GM18861 (cell line): ENCODE data around the gene CFAP92.
A peak's percentile ranks its signal among the peaks of the same experiment; 100 is the strongest.
"Not testable (repeated sequence)": the region's sequence is repeated elsewhere in the genome, so short reads cannot be mapped to it uniquely, and the experiment has no call there.

Experiments
- ATAC-seq: cut with Tn5 transposase; IDR thresholded peaks from one replicate; pipeline ENCODE4 v1.9.1; 2021; ENCODE audit not compliant: unreplicated experiment

CFAP92 gene

DNA sequence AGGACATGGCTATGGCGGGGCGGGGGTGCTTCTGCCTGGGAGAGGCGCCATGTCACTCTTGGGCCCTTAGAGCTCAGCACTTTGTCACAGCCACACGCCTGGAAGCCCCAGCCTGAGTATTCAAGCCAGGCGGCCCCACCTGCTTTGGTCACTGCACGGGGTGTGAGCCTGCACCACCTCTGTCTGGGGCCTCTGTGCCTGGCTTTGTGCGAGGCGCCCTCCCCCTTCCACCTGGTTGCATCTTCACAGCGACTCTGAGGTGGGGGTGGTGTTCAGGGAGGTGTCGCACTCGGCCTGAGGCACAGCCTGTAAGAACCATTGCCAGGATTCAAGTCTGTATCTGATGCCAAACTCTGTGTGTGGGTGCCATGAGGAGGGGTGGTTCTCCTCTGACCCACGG lies 90.4 kb downstream of the CFAP92 start:
- no peak for ATAC-seq

DNA sequence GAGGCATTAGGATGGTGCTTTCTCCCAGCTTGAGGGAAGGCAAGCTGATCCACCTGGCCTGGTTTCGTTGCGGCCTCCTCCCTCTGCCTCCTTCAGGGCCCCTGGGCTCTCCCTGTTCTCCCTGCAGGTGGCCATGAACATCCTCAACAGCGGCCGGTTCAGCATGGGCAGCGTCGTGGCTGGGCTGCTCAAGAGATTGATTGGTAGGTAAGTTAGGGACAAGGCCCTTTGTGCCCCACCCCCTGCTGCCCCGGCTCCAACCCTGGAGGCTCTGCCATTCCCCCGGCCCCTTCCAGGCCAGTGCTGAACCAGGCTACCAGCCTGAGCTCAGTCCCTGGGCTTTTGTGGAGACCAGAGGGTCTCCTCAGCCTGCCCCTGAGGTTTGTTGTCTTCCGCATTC lies 91.5 kb downstream of the CFAP92 start:
- no peak for ATAC-seq

DNA sequence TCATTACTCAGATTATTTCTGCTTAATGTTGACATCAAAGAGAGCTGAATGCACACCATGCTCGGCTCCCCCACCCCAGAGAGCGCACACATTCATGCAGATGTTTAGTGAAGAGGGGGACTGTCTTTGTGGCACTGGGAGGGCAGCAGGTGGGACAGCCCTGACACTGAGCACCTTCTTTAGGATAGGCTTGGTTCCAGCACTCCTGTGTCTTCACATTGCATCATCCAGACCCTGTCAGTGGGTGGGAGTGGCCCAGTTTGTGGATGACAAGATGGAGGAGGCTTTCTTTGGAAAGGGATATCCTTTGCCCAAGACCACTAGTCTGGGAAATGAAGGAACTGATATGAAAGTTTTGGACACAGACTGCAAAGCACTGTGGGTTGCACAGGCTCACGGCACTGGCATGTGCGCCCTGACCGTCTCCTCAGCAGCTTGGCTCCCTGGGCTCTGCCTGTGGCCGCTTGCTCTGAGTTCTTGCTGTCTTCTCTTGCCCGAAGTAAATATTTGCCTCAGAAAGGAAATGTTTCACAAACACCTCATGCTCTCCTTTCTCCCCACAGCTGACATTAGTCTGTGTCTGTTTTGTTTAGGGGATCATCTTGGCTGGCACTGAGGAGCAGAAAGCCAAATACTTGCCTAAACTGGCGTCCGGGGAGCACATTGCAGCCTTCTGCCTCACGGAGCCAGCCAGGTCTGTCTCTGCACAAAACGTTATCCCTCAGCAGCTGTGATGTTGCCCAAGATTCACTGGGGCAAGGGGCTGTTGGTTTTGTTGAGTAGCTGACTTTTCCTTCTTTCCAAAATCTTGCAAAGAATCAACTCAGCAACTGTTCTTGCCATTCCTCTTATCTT lies 97.8 kb downstream of the CFAP92 start:
- no peak for ATAC-seq

DNA sequence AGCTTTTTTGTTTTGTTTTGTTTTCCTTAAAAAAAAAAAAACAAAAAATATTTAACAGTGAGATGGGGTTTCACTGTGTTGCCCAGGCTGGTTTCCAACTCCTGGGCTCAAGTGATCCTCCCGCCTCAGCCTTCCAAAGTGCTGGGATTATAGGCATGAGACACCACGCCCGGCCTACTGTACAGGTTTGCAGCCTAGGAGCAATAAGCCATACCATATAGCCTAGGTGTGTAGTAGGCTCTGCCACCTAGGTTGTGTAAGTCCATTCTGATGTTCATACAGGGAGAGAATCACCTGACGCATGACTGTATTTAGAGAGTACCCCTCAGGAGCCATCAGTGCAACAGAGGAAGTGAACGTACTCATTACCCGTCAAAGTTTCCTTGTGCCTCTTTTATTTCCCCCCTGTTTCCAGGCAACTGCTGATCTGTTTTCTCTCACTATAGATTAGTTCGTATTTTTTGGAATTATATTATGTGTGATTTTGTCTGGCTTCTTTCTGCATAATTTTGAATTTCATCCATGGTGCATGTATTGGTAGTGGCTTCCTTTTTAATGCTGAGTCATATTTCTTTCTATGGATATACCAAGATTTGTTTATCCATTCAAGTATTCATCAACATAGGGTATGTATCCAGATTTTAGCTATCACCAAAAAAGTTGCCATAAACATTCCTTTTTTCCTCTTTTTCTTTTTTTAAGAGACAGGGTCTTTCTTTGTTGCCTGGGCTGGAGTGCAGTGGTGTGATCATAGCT lies 104.6 kb downstream of the CFAP92 start:
- ATAC-seq: no peak

DNA sequence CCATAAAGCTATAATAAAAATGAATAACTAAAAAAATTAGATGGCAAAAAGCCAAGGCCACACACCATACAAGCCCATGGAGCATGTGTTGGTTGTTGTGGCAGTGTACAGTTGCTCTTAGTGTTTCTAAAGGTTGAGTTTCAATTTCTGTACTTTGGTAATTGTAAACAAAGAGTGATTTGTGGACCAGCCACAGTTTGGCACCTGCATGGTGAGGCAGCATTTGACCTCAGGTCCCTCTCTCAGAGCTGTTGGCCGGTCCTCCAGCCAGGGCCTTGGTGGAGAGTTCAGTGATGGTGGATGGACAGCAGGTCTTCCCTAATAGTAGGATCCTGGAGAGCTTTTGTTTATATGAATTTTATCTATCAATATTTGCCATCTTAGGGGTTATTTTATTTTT lies 108.9 kb downstream of the CFAP92 start:
- ATAC-seq: no peak

DNA sequence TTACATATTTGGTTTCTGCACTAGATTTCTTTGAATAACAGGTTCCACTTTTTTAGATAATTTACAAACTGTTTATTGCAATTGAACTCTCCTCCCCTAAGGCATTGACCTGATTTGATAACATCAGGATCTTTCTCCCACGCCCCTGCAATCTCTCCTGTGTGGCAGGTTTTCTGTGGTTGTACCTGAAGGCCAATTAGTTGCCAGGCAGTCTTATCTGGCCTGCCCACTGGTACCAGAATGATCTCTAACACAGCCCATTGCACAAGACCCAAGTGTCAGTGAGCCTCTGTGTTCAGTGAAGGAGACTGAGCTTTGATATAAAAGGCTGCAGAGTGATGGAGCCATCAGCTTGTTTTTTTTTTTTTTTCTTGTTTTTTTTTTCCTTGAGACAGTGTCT lies 111.2 kb downstream of the CFAP92 start:
- ATAC-seq: no peak

DNA sequence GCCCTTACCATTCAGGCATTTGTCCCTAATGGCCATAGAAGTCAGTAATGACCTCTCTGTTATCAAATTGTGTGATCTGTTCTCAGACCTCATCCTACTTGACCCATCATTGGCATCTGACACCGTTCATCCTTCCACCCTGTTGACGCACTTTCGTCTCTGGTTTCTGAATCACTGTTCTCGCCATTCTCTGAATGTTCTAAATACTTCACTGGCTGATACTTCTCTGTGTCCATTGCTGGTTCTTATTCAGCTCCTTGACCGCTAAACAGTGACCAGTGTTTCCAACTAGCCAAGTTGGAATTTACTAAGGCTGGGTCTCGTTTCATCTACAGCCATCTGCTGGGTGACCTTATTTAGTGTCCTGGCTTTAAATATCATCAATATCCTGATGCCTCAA lies 112.3 kb downstream of the CFAP92 start:
- no peak for ATAC-seq

DNA sequence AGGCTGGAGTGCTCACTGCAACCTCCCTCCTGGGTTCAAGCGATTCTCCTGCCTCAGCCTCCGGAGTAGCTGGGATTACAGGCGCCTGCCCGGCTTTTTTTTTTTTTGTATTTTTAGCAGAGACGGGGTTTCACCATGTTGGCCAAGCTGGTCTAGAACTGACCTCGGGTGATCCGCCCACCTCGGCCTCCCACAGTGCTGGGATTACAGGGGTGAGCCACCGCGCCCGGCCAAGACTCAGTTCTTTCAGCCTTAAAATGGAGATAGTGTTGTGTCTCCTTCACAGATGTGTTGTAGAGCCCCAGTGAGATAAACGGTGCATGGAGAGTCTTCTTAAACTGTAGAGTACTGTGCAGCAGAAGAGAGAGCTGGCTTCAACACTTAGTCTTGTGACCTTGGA lies 113.4 kb downstream of the CFAP92 start:
- not testable (repeated sequence) for ATAC-seq

DNA sequence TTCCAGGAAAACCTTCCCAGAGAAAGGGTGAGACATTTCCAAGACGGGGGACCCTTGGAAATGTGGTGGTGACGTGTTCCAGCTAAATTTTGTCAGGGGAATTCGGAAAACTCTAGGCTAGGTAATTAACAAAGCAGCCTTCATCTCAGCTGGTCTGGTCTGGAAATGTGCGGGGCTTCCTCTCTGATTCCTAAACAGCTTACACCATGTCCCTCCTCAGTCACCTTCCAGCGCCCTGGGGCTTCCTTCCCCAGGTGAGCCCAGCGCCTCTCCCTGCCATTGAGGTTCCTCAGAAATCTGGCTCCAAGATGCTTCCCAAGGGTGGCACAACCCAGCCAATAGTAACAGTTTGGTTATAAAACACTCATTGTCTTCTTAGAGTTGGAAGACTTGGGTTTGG lies 113.9 kb downstream of the CFAP92 start:
- ATAC-seq: no peak

DNA sequence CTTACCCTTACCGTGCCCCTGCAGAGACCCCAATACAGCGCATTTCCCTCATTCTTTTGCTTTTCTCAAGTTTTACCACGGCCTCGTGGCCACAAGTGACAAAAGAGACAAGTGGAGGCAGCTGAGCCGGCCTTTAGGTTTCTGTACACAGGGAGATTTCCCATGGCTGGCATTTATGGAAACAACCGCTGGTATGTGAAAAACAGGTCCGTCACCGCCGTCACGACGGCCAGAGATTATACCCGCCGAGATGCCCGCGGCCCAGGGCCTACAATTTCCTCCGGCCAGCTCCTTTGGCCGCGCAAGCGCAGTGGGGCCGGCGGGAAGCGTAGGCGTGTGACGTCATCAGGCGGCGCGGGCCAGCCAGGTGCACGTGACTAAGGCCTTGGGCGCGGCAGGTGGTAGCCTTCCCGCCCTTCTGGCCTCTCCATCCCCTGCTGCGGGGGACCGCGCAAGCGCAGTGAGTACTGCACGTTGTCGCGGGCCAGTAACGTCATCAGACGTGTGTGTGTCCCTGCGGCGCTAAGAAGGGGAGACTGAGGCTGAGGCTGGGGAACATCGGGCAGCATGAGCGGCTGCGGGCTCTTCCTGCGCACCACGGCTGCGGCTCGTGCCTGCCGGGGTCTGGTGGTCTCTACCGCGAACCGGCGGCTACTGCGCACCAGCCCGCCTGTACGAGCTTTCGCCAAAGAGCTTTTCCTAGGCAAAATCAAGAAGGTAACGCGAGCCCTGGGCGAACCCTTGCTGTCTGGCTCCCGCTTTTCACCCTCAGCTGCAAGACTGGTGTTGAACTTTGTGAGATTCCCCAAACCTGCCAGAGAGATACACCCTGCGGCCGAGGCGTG lies 114.5 kb downstream of the CFAP92 start, which contains the start of gene ACAD9:
Gene ACAD9 (plus strand): TSS at position 496 of the 845 bp plus-strand sequence. CDS start 72 bp downstream, at position 568.
- peak; percentile 85 for ATAC-seq

DNA sequence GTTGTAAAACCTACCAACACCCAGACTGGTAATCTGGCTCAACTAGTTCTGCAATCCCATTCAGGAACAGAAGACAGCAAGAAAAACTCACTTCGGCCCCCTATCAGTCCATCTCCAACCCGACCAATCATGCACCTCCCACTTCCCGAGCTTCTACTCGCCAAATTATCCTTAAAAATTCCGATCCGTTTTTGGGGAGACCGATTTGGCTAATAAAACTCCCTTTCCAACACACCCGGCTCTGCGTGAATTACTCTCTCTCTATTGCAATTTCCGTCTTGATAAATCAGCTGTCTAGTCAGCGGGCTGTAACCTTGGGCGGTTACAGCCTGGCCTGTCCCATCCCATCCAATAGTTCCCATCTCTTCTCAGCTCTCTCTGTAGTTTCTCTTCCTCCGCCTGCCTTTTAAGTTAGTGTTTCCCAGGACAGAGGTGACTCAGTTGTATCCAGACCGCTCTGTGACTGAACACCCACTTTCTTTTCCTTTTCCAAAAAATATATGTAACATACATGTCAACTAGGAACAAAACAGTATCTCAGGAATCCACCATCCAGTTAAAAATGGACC lies 115.2 kb downstream of the CFAP92 start:
- peak; percentile 2 for ATAC-seq

DNA sequence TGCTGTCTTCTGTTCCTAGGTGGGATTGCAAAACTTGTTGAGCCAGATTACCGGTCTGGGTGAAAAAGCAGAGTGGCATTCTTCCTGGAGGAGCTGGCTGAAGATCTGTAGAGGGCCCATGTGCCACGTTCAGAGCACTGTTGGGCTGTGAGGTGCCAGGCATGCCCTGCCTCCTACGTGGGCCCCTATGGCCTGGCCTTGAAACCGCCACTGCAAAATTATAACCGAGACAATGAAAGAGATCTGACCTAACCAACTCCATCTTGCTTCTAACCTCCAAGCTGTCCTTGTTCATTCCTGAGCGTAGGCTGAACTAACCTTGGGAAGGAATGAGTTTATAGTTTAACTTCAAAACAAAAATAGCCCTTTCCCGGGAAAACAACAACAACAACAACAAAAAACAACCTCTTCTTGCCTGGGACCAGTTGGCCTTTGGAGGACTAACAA lies 115.8 kb downstream of the CFAP92 start:
- no peak for ATAC-seq

DNA sequence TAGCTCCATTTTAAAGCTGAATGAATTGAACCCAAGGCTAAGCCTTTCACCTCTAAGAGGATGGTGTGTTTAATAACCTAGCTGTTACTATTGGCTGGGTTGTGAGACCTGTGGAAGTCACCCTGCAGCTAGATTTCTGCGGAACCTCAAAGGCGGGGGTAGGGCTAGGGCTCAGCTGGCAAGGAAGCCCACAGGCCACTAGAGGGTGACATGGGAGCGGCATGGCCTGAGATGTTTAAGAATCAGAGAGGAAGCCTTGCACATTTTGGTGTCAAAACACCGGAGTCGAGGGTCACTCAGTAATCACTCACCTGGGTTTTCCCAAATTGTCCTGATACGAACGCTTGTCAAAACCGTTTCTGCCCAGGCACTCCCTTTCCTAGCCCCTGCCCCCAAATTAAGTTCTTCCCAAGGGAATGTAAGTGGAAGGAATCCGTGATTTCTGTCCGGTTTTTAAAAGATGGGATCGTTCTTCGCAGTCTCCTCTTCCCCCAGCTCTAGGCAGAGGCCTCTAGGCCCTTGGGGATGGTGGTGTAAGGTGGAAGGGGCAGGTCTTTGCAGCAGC lies 118.2 kb downstream of the CFAP92 start:
- ATAC-seq: no peak

DNA sequence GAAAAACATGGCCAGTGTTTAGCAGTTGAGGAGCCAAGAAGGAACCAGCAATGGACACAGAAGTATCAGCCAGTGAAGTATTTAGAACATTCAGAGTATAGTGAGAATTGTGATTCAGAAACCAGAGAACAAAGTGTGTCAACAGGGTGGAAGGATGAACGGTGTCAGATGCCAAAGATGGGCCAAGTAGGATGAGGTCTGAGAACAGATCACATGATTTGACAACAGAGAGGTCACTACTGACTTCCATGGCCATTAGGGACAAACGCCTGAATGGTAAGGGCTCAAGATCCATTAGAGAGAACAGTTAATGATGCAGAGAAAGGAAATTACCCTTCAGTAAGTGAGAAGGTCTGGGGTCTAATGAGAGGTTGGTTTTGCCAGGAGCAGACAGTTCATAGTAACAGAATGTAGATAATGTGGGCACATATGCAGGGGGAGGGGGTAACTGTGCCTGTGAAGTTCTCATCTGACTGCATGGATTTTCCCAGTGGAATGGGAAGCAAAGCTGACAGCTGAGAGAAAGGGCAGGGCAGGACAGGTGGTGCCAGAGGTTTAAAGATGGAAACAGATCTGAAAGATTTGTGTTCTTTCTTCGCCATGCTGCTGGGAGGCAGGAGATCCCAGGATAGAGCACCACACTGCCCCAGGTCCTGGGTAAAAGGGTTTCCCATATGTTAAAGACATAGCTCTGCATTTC lies 119.2 kb downstream of the CFAP92 start:
- ATAC-seq: no peak

DNA sequence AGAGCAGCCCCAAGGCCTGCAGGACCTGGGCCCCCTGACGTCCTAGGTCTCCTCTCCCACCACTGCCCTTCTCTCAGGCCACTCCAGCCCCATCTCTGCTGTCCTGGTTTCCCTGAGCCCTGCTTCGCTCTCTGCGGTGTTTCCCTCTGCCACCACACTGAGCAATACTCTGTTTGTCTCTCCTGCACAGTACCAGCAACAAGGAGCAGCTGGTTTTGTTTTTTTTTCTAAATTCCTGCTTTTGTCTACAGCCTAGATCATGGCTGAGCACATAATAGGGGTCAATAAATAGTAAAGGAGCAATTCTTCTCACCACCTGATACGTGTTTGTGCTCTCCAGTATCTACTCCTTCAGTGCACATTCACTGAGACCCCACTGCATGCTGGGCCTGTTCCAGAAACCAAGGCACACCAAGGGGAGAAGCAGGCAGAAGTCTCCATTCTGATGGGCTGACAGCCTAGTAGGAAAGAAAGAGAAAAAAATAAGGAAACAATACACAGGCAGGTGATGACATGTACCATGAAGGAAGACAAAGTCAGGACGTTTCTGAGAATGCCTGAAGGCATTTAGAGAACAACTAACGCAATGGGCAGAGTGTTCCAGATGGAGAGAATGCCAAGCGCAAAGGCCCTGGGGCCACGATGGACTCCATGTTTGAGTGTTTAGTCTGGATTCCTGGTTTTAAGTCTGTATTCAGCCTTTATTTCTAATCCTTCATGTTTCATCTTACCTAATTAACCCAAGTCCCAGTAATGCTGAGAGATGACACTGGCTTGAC lies 120.4 kb downstream of the CFAP92 start:
- ATAC-seq: no peak

DNA sequence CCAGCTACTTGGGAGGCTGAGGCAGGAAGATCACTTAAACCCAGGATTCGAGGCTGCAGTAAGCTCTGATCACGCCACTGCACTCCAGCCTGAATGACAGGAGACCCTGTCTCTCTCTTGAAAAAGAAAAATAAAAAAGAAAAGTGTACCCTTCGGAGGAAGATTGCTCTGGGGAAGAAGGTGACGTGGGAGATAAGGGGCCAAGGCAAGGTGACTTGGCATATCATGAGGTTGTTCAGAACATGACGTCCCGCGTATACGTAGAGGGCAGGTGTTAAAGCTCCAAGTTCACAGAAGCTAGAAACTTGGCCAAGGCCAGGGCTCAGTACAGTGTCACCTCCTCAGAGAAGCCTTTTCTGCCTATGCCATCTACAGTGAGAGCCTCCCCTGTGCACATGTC lies 121.1 kb downstream of the CFAP92 start:
- no peak for ATAC-seq

DNA sequence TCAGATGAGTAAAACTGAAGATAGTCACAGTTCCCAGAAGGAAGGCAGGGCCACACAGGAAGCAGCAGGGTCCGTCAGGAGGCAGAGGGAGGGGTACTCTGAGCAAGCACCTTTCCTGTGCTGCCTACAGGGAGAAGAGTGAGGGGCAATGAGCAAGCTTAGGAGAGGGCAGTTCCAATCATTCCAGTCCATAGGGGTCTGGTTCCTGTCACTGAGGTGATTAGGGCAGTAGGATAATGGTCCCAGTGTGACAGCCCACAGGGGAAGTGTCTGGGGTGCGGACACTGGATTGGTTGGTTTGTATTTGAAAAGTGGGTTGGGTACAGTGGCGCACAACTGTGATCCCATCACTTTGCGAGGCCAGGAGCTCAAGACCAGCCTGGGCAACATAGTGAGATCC lies 121.6 kb downstream of the CFAP92 start:
- ATAC-seq: no peak

DNA sequence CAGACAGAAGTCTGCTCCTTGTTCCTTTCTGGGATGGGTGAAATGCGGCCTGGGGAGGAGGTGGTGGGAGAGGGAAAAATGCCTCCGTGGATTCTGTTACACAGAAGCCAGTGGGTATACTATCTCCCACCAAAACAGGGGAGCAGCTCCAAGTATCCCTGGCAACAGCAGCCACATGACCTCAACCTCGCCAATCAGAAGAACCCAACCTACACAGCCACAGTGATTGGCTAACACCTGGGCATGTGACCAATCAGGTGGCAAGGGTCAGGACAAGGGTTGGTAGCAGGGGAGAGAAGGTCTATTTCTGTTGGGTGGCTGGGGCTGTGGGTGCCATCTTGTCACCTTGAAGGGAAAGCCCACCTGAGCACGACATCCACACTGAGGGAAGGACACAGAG lies 123.5 kb downstream of the CFAP92 start:
- ATAC-seq: no peak
